Mesothelial cell of epicardium (in vitro differentiated cells): Measurements from ENCODE around the gene DOCK2. TPM values are rescaled to one million over a fixed set of nuclear protein-coding genes. Genes with fewer than 3 reads are reported as not detected.

Experiments used
- DNase-seq, 2 experiments: peaks; one replicate each; pipeline ENCODE4 v3.0.0; 2021; ENCODE audit warnings: low spot score in 2 of 2; ENCODE audit not compliant: unreplicated experiment in 2 of 2
- H3K27ac Mint-ChIP-seq: 2 replicates; pipeline ENCODE4 v1.8.0; 2021; ENCODE audit warnings: mixed read lengths
- H3K27me3 Mint-ChIP-seq: 2 replicates; pipeline ENCODE4 v1.8.0; 2021; ENCODE audit warnings: low read depth, mixed read lengths
- H3K36me3 Mint-ChIP-seq: 2 replicates; pipeline ENCODE4 v1.8.0; 2021; ENCODE audit warnings: mixed read lengths
- H3K4me1 Mint-ChIP-seq: 2 replicates; pipeline ENCODE4 v1.8.0; 2021; ENCODE audit warnings: mixed read lengths
- H3K4me3 Mint-ChIP-seq: 2 replicates; pipeline ENCODE4 v1.8.0; 2021; ENCODE audit warnings: mild to moderate bottlenecking, moderate library complexity, mixed read lengths
- H3K9me3 Mint-ChIP-seq: 2 replicates; pipeline ENCODE4 v1.8.0; 2021; ENCODE audit warnings: mixed read lengths
- CTCF ChIP-seq: fragments of 200-600 bp; sonication (generic); IDR thresholded peaks from one replicate; pipeline ENCODE4 v1.5.0; 2021; ENCODE audit warnings: antibody characterized with exemption; ENCODE audit not compliant: unreplicated experiment
- total RNA-seq: library from RNA; stranded (reverse); gene quantifications from 3 replicates; pipeline ENCODE4 v1.2.1, GENCODE V29; 2021

The DOCK2 gene
- total RNA-seq, 1 donor from 2014 or later, result 0.25 TPM

GRCh38 chr5:169999621-170000020 is 362.5 kb downstream of the DOCK2 start:
- DNase-seq, result no peak
- H3K27ac Mint-ChIP-seq, result no peak overlapping the region
- no peak overlapping the region for H3K4me3 Mint-ChIP-seq
- peaks cover 10% of the 10 kb centered on the region for H3K27me3 Mint-ChIP-seq
- H3K9me3 Mint-ChIP-seq, result no peaks in the 10 kb centered on the region
- H3K36me3 Mint-ChIP-seq, result no peaks in the 10 kb centered on the region
- no peaks in the 10 kb centered on the region for H3K4me1 Mint-ChIP-seq
- TF ChIP-seq CTCF, result no peak

- no peak for DNase-seq
- no peaks in the 10 kb centered on the region for H3K36me3 Mint-ChIP-seq
- no peaks in the 10 kb centered on the region for H3K9me3 Mint-ChIP-seq
- H3K27ac Mint-ChIP-seq, result no peak overlapping the region
- H3K4me1 Mint-ChIP-seq, result no peaks in the 10 kb centered on the region
- no peak overlapping the region for H3K4me3 Mint-ChIP-seq
- H3K27me3 Mint-ChIP-seq, result peaks cover 8% of the 10 kb centered on the region
- TF ChIP-seq CTCF, result no peak
Measured at GRCh38 chr5:170000155-170000554, 363.1 kb downstream of the DOCK2 start.

GRCh38 chr5:170006021-170006420 is 368.9 kb downstream of the DOCK2 start:
- Mint-ChIP-seq H3K9me3 (no peaks in the 10 kb centered on the region), H3K4me3 (no peak overlapping the region), H3K27ac (no peak overlapping the region), H3K4me1 (no peaks in the 10 kb centered on the region), H3K27me3 (peaks cover 35% of the 10 kb centered on the region), H3K36me3 (no peaks in the 10 kb centered on the region)
- no peak for TF ChIP-seq CTCF
- DNase-seq, result no peak

- Mint-ChIP-seq H3K4me3 (no peak overlapping the region), H3K27ac (no peak overlapping the region), H3K4me1 (no peaks in the 10 kb centered on the region), H3K9me3 (peaks cover 8% of the 10 kb centered on the region), H3K36me3 (no peaks in the 10 kb centered on the region), H3K27me3 (peaks cover 46% of the 10 kb centered on the region)
- no peak for TF ChIP-seq CTCF
- DNase-seq, result no peak
Measured at GRCh38 chr5:170008376-170008775, 371.3 kb downstream of the DOCK2 start.

GRCh38 chr5:170010595-170010994 is 373.5 kb downstream of the DOCK2 start:
- no peaks in the 10 kb centered on the region for H3K4me1 Mint-ChIP-seq
- peaks cover 8% of the 10 kb centered on the region for H3K9me3 Mint-ChIP-seq
- no peak overlapping the region for H3K4me3 Mint-ChIP-seq
- no peaks in the 10 kb centered on the region for H3K36me3 Mint-ChIP-seq
- H3K27me3 Mint-ChIP-seq, result peaks cover 55% of the 10 kb centered on the region
- no peak for TF ChIP-seq CTCF
- H3K27ac Mint-ChIP-seq, result no peak overlapping the region
- no peak for DNase-seq

GRCh38 chr5:170011751-170012150 is 374.7 kb downstream of the DOCK2 start:
- peaks cover 8% of the 10 kb centered on the region for H3K9me3 Mint-ChIP-seq
- no peak overlapping the region for H3K27ac Mint-ChIP-seq
- no peak overlapping the region for H3K4me3 Mint-ChIP-seq
- no peak for TF ChIP-seq CTCF
- H3K4me1 Mint-ChIP-seq, result no peaks in the 10 kb centered on the region
- no peak for DNase-seq
- H3K27me3 Mint-ChIP-seq, result peaks cover 56% of the 10 kb centered on the region
- no peaks in the 10 kb centered on the region for H3K36me3 Mint-ChIP-seq
